Brain microvascular endothelial cell (primary cell): ENCODE measurements around the gene BTBD16.
A peak's percentile ranks its signal among the peaks of the same experiment; 100 is the strongest.

Experiments used
- DNase-seq: peaks from one replicate; pipeline ENCODE4 v3.0.0-alpha.2; 2020
- H3K27ac ChIP-seq: fragments of 250-450 bp; sonication (Bioruptor Pico); 2 replicates; pipeline ENCODE4 v1.5.1; 2020; ENCODE audit warnings: mild to moderate bottlenecking, moderate library complexity
- H3K27me3 ChIP-seq: fragments of 250-450 bp; sonication (Bioruptor Pico); replicated peaks from 2 replicates; pipeline ENCODE4 v1.5.1; 2020; ENCODE audit warnings: mild to moderate bottlenecking
- H3K36me3 ChIP-seq: fragments of 250-450 bp; sonication (Bioruptor Pico); replicated peaks from 2 replicates; pipeline ENCODE4 v1.5.1; 2020; ENCODE audit warnings: mild to moderate bottlenecking
- H3K4me3 ChIP-seq: 2 replicates; pipeline ENCODE4 v1.5.1; 2011; ENCODE audit warnings: low read depth, mild to moderate bottlenecking, control low read depth, low read length, moderate library complexity
- in situ Hi-C: cut with HindIII; loops from 2 replicates; pipeline ENCODE4 v1.10.0; 2017; ENCODE audit warnings: low sequenced_read_pairs, low pct_ligation_motif_present
- TF ChIP-seq, protein P1 (sequence below): IDR thresholded peaks from 2 replicates; pipeline ENCODE4 v1.5.1; 2011; ENCODE audit warnings: low read depth, mild to moderate bottlenecking, moderate library complexity, low read length, control low read depth, inconsistent platforms; ENCODE audit errors: missing control alignments

The BTBD16 gene

DNA sequence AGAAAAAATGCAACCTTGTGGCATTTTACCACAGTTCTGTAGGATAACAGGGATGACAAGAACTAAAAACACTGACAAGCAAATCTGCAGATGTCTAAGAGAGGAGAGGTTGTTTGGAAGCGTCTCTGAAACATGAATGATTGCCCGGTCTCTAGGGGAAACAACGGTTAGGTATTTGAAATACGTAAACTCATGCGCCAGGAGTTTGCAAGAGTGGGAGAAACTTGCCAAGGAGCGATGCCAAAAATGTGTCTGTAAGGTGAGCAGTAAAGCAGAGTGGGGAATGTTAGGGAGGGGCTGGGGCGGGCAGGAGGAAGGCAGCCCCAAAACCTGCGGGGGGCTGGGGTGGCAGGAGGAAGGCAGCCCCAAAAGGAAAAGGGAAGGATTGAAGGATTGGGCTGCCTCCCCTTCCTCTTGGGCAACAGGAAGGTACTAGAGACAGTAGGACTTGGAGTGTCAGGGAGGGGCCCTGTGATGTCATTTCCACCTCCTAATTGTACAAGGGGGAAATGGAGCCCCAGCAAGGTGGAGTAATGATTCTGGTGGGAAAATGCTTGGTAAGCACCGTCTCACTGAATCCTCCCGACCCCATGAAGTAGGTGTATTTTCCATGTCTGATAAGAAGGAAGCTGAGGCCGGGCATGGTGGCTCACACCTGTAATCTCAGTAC, 70.2 kb downstream of the BTBD16 start:
- Histone ChIP-seq H3K27me3 (no peaks in the 10 kb centered on the region), H3K36me3 (no peaks in the 10 kb centered on the region), H3K27ac (no peak overlapping the region), H3K4me3 (no peak overlapping the region)
- in situ Hi-C loops, result no loop called here
- TF ChIP-seq, protein P1, sequence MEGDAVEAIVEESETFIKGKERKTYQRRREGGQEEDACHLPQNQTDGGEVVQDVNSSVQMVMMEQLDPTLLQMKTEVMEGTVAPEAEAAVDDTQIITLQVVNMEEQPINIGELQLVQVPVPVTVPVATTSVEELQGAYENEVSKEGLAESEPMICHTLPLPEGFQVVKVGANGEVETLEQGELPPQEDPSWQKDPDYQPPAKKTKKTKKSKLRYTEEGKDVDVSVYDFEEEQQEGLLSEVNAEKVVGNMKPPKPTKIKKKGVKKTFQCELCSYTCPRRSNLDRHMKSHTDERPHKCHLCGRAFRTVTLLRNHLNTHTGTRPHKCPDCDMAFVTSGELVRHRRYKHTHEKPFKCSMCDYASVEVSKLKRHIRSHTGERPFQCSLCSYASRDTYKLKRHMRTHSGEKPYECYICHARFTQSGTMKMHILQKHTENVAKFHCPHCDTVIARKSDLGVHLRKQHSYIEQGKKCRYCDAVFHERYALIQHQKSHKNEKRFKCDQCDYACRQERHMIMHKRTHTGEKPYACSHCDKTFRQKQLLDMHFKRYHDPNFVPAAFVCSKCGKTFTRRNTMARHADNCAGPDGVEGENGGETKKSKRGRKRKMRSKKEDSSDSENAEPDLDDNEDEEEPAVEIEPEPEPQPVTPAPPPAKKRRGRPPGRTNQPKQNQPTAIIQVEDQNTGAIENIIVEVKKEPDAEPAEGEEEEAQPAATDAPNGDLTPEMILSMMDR, result no peak
- no peak for DNase-seq

DNA sequence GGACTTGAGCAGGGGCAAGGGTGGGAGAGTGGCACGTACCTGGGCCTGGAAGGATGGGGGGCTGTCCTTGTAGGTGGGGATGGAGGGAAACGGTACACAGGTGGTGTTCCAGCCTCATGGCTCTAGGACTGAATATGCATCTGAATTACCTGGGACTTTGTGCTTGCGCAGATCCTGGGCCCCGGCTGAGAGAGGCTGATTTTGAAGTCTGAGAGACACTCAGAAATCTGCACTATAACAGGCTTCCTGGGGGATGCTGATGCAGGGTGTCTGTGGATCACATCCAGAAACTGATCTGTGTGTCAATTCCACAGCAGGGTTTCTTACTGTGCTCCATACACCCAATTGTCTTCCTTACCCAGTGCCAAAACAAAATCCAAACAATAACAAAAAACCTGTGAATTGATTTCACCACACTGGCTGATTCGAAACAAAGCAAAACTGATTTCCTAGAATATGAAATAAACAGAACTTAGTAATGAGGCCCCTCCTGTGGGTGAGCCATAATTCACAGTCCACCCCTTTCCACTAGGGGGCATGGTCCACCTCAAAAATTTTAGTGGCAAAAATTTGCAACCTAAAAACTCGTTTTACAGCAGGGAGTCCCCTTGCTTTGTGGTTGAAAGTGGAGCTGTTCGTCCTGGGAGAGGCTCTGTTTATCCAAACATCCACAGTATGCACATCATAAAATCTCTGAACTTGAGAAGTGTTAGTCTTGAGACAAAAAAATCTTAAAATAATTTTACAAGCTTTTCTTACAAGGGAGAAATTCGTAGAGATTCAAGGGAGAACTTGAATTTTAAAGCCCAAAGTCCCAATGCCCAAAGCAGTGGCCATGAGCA, 71.4 kb downstream of the BTBD16 start:
- Histone ChIP-seq H3K4me3 (no peak overlapping the region), H3K27ac (no peak overlapping the region), H3K36me3 (no peaks in the 10 kb centered on the region), H3K27me3 (no peaks in the 10 kb centered on the region)
- in situ Hi-C loops, result no loop called here
- peak; percentile 46 for DNase-seq
- TF ChIP-seq, protein P1, result peak; percentile 85

DNA sequence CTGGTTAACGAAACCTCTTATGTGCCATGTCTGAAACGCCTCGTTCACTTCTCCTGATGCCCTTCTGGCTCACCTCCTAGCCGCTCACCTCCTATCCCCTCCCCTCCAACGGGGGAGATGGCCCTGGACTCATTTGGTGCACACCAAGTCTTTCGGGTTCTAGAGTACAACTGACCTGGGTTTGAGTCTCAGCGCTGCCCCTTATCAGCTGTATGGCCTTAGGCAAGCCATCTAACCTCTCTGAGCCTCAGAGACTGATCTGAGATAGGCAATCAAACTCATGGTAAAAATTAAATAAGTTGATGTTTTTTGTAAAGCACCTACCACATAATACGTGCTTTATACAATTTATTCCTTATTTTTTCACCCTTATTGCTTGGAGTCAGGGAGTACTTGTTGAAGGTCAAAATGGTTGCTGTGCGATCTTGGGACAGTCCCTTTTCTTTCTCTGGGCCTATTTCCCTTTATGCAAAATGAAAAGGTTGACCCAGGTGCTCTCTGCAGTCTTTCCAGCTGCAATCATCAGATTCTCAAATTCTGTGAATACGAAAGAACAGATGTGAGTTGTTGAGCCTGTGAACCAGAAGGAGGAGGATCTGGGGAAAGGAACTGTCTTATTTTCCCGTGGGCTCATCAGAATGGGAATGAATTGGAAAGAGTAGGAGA, 72.2 kb downstream of the BTBD16 start:
- TF ChIP-seq, protein P1, result no peak
- no peak overlapping the region for H3K4me3 ChIP-seq
- no peaks in the 10 kb centered on the region for H3K36me3 ChIP-seq
- in situ Hi-C loops, result no loop called here
- no peak overlapping the region for H3K27ac ChIP-seq
- DNase-seq, result no peak
- H3K27me3 ChIP-seq, result no peaks in the 10 kb centered on the region

DNA sequence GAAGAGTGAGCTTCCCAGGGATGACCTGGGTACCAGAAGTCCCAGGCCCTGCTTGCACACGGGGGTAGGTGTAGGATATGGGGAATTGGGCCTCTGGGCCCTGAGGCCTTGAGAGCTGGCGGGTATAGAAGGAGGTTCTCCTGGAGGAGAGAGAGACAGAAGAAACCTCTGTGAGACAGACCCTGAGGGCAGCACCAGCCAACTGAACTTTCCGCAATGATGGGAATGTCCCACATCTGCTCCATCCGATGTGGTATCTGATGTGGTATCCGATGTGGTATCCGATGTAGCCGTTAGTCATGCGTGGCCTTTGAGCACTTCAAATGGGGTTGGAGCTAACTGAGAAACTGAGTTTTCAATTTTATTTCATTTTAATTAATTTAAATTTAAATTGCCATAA, 72.8 kb downstream of the BTBD16 start:
- Histone ChIP-seq H3K36me3 (no peaks in the 10 kb centered on the region), H3K27ac (no peak overlapping the region), H3K27me3 (no peaks in the 10 kb centered on the region), H3K4me3 (no peak overlapping the region)
- TF ChIP-seq, protein P1, result no peak
- DNase-seq, result no peak
- in situ Hi-C loops, result no loop called here

DNA sequence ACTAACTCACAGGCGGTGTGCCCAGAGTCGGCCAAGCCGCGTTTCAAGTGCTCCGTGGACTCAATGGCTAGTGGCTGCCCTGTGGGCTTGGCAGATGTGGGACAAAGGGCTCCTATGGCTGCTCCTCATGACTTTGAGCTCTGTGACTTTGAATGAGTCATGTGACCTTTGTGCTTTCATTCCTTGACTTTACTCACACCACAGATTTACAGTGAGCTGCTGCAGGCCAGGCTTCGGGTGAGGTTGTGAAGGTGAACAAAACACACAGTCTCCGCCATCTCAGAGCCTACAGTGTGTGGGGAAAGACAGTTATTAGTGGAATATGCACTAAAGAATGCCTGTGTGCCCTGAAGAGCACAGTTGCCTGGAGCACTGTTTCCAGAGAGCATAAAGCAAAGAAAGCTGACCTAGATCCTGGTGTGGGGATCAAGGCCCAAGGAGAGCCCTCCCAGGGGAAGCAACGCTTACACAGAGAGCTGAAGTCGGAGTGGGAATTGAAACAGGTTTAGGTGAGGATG, 73.7 kb downstream of the BTBD16 start:
- Histone ChIP-seq H3K4me3 (no peak overlapping the region), H3K36me3 (no peaks in the 10 kb centered on the region), H3K27ac (no peak overlapping the region), H3K27me3 (no peaks in the 10 kb centered on the region)
- DNase-seq, result peak; percentile 20
- TF ChIP-seq, protein P1, result no peak
- in situ Hi-C loops, result no loop called here
